NK-92 (cell line): ENCODE data around the gene GJB2.

ENCODE experiments used
- DNase-seq: peaks from one replicate; lab custom pipeline; 2025; ENCODE audit not compliant: unreplicated experiment; lab: John Stamatoyannopoulos, UW

GJB2 gene

GRCh38 chr13:20193162-20193906 is 596 bp upstream of the GJB2 start:
- no peak for DNase-seq

- no peak for DNase-seq
Measured at GRCh38 chr13:20192158-20192835, 441 bp downstream of the GJB2 start.

DNA sequence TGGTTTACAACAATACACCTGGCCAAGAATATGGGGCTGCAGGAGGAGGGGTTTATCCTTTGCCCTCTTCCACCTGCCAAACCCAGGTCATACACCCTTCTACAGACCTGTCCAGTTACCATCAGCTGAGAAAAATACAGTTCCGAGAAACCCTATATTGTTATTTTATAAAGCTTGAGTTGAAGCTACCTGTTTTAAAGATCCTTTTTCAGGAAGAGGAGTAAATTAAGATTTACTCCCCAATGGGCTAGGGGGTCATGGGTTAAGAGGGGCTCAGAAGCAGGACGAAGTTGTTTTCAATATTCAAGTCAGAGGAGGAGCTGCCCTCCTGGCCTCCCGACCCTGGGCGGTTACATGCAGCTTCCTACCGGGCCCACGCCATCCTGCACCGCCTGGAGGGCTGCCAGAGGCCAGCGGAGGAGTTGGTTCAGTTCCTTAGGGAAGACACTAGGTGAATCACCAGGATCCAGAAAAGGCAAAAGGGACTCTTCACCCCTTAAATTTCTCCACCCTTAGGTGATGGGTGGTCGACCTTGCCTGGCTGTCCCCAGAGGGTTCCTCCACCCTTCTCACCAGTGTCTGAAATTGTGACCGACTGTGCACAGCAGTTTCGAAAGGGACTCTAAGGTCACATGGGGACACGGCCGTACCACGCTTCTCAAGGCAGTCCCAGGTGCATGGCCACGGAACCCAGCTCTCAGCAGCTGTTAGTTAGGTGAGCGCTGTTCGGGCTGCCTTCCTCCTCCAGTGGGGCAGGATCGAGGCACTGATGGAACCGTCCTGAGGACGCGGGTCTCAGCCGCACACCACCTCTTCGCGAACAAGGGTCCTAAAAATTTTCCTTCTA is 1.2 kb downstream of the GJB2 start:
- no peak for DNase-seq

DNA sequence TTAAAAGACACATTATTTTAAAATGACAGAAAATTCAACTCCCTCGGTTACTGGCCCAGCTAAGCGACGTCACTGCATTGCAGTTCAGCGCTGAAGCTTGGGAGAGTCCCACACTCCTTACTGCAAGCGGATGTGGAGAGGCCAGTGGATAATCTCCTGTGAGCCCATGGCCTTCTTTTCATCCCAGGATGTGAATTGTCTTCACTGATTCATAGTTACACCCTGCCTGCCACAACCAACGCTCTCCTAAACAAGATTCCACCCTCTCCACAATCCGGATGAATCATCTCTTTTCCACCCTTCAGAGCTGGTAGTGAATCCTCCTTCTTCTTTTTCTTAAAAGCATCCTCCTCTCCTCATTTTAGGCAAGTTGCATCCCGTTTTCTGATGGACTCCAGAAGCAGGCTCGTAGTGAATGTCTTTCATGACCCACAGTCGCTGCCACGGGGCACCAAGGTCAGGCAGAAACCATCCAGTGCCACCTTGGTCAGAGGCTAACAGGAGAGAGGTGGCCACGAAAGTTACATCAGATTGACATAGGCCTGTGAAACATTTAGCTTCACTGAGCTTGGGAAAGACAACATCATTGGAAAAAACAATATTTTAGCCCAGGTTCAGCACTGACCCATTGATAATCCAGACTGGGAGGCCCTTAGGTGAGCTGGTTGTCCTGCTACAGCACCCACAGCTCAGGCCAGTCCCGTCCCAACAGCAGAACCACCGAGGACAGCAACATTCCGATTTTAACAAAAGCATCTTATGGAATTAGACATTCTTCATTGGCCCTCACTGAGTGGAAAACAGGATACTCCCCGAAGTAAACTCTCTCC is 2.0 kb downstream of the GJB2 start:
- no peak for DNase-seq

GRCh38 chr13:20190076-20190475 is 2.7 kb downstream of the GJB2 start:
- no peak for DNase-seq

DNA sequence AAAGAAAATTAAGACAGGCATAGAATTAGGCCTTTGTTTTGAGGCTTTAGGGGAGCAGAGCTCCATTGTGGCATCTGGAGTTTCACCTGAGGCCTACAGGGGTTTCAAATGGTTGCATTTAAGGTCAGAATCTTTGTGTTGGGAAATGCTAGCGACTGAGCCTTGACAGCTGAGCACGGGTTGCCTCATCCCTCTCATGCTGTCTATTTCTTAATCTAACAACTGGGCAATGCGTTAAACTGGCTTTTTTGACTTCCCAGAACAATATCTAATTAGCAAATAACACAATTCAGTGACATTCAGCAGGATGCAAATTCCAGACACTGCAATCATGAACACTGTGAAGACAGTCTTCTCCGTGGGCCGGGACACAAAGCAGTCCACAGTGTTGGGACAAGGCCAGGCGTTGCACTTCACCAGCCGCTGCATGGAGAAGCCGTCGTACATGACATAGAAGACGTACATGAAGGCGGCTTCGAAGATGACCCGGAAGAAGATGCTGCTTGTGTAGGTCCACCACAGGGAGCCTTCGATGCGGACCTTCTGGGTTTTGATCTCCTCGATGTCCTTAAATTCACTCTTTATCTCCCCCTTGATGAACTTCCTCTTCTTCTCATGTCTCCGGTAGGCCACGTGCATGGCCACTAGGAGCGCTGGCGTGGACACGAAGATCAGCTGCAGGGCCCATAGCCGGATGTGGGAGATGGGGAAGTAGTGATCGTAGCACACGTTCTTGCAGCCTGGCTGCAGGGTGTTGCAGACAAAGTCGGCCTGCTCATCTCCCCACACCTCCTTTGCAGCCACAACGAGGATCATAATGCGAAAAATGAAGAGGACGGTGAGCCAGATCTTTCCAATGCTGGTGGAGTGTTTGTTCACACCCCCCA is 3.8 kb downstream of the GJB2 start:
- DNase-seq, result no peak

GRCh38 chr13:20186771-20187170 is 6.0 kb downstream of the GJB2 start:
- DNase-seq, result no peak

DNA sequence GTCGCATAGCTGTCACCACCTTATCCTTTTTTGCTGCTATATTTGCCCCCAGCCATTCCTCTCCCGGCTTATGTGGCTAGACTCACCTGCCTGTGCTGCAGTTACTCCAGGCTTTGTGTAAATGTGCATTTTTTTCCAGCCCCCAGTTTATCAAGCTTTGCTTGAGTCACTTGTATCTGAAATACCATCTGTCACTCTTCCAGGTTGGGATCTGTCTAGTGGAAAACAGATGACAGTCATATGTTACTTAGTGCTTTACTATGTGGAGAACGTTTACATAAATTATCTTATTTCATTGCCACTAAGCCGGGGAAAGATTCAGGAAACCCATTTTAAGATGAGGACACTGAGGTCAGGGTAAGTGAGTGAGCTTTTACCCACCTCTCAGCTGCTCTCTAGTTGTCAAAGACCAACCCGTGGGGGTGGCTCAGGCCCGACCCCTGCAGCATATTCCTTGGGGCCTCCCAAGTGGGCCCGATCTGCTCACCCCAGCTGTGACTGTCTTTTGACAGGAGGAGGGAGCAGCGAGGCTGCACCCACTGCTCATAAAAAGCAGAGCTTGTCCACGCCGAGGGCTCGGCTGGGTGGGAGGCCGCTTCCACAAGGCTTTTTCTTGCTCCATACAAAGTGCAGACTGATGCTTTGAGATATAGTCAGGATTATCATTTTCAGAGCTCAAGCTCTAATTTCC is 7.2 kb downstream of the GJB2 start:
- no peak for DNase-seq

GRCh38 chr13:20182231-20182846 is 10.4 kb downstream of the GJB2 start:
- DNase-seq, result no peak

GRCh38 chr13:20181188-20181587 is 11.6 kb downstream of the GJB2 start:
- no peak for DNase-seq

DNA sequence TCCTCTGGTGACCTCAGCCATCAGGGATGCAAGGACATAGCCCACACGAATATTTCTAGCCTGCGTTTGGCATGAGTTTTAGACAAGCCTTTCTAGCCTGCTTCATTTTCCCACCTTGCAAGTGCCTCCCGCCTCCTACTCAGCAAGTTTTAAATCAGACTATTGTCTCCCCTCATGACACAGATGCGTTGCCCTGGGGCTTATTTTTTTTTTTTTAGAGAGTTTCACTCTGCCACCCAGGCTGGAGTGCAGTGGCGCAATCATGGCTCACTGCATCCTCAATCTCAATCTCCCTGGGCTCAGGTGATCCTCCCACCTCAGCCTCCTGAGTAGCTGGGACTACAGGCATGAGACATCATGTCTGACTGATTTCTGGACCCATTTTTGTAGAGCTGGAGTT is 14.6 kb downstream of the GJB2 start:
- DNase-seq, result no peak

GRCh38 chr13:20177049-20177831 is 15.5 kb downstream of the GJB2 start:
- DNase-seq, result no peak

GRCh38 chr13:20175907-20176652 is 16.7 kb downstream of the GJB2 start:
- DNase-seq, result no peak

- DNase-seq, result no peak
Measured at GRCh38 chr13:20175406-20175794, 17.3 kb downstream of the GJB2 start.

DNA sequence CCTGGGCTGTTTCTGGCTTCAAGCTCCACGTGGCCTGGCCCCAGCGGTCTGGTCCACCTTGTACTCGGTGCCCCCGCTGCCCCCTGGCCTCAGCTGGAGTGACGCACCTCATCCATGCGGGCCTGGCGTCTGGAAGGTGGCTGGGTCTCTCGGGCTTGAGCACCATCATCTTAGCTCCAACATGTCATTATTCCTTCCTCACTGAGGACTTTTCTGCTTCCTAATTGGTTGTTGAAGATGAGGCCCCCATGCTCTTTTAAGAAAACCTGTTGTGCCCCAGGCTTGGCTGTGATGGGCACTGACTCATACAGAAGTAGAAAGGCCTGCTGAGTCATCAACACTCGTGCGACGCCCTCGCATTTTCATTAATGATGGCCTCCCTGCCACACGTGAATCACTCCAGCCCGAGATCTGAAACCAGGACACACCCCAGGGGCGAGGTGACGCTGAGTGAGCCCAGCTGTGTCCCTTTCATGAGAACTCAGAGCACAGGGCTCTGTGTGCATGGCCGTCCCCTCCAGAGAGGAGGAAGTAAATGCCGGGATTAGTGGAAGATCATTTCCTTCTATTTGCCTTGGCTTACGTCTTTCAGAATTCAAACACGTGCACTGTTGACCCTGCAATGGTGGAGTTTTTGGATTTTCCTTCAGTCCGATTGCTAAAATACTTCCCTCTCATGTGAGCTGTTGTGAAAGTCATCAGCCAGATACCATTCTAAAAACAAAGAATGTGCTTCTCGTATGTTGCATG is 17.9 kb downstream of the GJB2 start:
- DNase-seq, result no peak

DNA sequence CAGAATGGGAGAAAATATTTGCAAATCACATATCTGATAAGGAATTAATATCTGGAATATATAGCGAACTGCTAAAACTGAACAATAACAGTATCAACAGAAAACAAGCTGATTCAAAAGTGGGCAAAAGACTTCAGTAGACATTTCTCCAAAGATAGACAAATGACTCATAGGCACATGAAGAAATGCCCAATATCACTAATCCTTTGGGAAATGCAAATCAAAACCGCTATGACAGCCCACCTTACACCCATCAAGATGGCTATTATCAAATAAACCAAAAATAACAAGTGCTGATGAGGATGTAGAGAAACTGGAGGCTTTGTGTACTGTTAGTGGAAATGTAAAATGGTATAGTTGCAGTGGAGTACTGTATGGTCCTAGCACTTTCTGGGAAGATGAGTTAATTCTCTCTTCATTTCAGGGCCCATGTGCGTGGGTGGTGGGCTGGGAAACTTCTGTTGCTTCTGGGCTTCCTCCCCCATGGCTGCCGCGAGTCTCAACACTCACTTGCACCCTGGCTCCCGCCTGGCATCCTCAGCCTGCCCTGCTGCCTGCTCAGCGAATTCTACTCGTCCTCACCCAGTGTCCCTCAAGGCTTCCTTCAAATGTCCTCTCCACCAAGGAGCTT is 19.5 kb downstream of the GJB2 start:
- DNase-seq, result no peak
